ENCODE data around the gene PPP1R18. TPM values are rescaled to one million over a fixed set of nuclear protein-coding genes. Genes with fewer than 3 reads are reported as not detected.

The PPP1R18 gene, protein sequence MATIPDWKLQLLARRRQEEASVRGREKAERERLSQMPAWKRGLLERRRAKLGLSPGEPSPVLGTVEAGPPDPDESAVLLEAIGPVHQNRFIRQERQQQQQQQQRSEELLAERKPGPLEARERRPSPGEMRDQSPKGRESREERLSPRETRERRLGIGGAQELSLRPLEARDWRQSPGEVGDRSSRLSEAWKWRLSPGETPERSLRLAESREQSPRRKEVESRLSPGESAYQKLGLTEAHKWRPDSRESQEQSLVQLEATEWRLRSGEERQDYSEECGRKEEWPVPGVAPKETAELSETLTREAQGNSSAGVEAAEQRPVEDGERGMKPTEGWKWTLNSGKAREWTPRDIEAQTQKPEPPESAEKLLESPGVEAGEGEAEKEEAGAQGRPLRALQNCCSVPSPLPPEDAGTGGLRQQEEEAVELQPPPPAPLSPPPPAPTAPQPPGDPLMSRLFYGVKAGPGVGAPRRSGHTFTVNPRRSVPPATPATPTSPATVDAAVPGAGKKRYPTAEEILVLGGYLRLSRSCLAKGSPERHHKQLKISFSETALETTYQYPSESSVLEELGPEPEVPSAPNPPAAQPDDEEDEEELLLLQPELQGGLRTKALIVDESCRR
- total RNA-seq: 10 to 100 TPM; 14.5 to 20.0 TPM

DNA sequence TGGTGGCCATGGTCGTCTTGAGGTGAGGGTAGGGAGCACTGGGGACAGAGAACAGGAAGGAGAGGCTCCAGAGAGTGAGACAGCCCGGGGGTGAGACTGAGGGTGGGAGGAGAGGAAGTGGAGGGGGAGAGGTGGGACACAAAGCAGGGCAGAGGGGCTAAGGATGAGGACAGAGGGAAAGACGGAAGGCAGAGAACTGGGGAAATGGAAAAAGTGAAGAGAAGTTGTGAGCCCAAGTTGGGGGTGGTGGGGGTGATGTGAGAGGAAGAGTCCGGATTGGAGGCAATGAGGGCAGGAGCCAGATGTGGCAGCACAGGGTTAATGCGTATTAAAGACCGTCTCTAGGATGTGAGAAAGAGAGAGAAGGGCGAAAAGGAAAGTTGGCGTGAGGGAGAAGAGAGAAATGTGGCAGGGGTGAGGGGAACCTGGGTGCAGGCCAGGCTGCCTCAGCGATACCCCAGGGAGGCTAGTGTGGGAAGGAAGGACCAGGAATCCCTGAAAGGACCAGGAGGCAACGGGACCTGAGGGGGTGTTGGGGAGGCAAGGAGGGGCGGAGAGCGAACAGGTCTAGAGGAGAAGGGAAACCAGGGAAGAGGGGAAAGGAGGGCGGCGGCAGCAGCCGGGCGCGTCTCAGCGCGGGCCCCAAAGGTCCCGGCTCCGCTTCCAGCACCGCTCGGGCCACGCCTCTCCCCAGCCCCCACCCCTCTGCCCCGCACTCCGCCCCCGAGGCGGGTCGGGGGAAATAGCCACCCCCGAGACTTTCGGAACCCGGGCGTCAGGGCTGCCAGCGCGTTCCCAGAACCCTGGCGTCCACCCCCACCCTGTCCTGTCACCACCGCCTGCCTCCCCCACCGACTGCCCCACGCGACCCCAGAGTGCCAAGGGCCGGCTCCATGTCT lies at the start of gene PPP1R18:
PPP1R18 (minus strand) TSS at position 637 of the 899 bp plus-strand sequence; CDS start at position 10, 627 bp downstream.
- H3K27ac ChIP-seq: peak within 1 kb of the TSS; percentile 79 to 98 (median 92)
- WGBS, 2 donors: 4 to 6% methylated on average over 29 to 40 of the region's 41 CpGs

DNA sequence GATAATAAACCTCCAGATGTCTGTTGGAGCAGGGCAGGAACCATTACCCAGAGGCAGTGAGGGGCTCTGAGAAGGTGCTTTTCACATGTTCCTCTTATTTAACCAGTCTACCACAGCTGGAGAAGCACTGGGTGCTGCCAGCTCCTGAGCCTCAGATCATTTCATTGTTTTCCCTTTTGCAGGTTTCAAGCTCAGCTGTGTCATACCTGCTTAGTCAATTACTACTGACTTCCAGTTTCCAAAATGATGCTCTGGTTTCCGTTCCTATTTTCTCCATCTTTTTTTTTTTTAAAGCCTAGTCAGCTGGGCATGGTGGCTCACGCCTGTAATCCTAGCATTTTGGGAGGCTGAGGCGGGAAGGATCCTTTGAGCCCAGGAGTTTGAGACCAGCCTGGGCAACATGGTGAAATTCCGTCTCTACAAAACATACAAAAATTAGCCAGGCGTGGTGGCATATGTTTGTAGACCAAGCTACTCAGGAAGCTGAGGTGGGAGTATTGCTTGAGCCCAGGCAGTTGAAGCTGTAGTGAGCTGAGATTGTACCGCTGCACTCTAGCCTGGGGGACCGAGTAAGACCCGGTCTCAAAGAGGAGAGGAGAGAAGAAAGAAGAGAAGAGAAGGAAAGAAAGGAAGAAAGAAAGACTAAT lies 49.3 kb upstream of the PPP1R18 start:
- Histone ChIP-seq H3K27me3 (no peaks in the 10 kb centered on the region), H3K4me1 (peaks cover 31% of the 10 kb centered on the region), H3K4me3 (no peak overlapping the region), H3K9me3 (no peaks in the 10 kb centered on the region), H3K36me3 (replicated peaks in 1 of 2; ENCODE audit: insufficient read depth in 1 of 2, low read depth in 2 of 2) (peaks cover 4 to 9% of the 10 kb centered on the region in 2 donors), H3K27ac (no peak overlapping the region)
- no peak for DNase-seq
- TF ChIP-seq, protein P1, sequence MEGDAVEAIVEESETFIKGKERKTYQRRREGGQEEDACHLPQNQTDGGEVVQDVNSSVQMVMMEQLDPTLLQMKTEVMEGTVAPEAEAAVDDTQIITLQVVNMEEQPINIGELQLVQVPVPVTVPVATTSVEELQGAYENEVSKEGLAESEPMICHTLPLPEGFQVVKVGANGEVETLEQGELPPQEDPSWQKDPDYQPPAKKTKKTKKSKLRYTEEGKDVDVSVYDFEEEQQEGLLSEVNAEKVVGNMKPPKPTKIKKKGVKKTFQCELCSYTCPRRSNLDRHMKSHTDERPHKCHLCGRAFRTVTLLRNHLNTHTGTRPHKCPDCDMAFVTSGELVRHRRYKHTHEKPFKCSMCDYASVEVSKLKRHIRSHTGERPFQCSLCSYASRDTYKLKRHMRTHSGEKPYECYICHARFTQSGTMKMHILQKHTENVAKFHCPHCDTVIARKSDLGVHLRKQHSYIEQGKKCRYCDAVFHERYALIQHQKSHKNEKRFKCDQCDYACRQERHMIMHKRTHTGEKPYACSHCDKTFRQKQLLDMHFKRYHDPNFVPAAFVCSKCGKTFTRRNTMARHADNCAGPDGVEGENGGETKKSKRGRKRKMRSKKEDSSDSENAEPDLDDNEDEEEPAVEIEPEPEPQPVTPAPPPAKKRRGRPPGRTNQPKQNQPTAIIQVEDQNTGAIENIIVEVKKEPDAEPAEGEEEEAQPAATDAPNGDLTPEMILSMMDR (IDR thresholded peaks at IDR 0.05): no peak
- TF ChIP-seq POLR2A (IDR thresholded peaks at IDR 0.05): no peak
- no peak for ATAC-seq
- WGBS, 2 donors: 84 to 91% methylated on average over 8 of the region's 8 CpGs
- intact Hi-C loops (cut with DNase I): no loop called here

More for the DNA sequence above, at the start of gene PPP1R18:
- DNase-seq: peak; percentile 62 to 76 (median 71)
- Histone ChIP-seq H3K27me3 (no peaks in the 10 kb centered on the region), H3K36me3 (replicated peaks in 1 of 2; ENCODE audit: insufficient read depth in 1 of 2, low read depth in 2 of 2) (no peaks in the 10 kb centered on the region), H3K4me3 (peak within 1 kb of the TSS; percentile 53 to 68), H3K9me3 (no peaks in the 10 kb centered on the region), H3K4me1 (peaks cover 74% of the 10 kb centered on the region)
- peak; percentile 40 for ATAC-seq
- TF ChIP-seq, protein P1 (IDR thresholded peaks at IDR 0.05): no peak
- TF ChIP-seq POLR2A (IDR thresholded peaks at IDR 0.05): peak in 1 of 3 donors; percentile 68
- intact Hi-C loops (cut with DNase I): no loop called here

DNA sequence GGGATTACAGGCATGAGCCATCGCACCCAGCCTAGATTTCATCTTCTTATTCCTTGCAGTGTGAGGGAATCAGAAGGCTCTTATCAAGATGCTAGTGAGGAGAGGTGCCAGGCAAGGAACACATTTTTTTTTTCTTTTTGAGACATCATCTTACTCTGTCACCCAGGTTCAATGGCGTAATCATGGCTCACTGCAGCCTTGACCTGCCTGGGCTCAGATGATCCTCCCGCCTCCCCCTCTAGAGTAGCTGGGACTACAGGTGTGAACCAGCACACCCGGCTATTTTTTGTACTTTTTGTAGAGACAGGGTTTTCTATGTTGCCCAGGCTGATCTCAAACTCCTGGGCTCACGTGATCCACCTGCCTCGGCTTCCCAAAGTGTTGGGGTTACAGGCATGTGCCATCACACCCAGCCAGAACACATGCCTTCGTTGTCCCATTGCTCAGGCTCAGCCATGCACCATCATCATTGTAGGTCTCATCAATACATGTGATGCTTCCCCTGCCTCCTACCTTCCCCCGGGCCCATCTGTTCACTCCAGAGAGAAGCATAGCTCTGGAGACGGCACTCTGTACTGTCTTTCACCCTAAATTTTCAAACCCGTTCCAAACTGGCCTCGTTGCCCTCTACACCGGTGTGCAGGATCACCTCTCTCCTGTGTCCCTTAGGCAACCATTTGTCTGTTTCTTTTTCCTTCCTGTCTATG lies 45.9 kb upstream of the PPP1R18 start:
- DNase-seq (no peak), ATAC-seq (no peak)
- Histone ChIP-seq H3K27ac (no peak overlapping the region), H3K9me3 (no peaks in the 10 kb centered on the region), H3K36me3 (replicated peaks in 1 of 2; ENCODE audit: insufficient read depth in 1 of 2, low read depth in 2 of 2) (peaks cover 0 to 15% of the 10 kb centered on the region in 2 donors), H3K4me1 (peaks cover 17% of the 10 kb centered on the region), H3K27me3 (no peaks in the 10 kb centered on the region), H3K4me3 (no peak overlapping the region)
- intact Hi-C loops (cut with DNase I): no loop called here
- TF ChIP-seq, protein P1 (IDR thresholded peaks at IDR 0.05): no peak
- TF ChIP-seq POLR2A (IDR thresholded peaks at IDR 0.05): no peak
- 89% methylated on average over 12 of the region's 12 CpGs for WGBS, 2 donors

Data from body of pancreas (tissue), 4 donors.